H9 (cell line): ENCODE results near the gene LYSET. TPM values are rescaled to one million over a fixed set of nuclear protein-coding genes. Genes with fewer than 3 reads are reported as not detected.

Experiments
- DNase-seq: peaks from one replicate; pipeline ENCODE4 v3.0.0-alpha.2; 2017
- H2AFZ ChIP-seq: one replicate; pipeline ENCODE4 v1.6.1; 2013; ENCODE audit warnings: mild to moderate bottlenecking, low read length, control low read depth, moderate library complexity
- H2AK5ac ChIP-seq: 2 replicates; pipeline ENCODE4 v1.6.1; 2013; ENCODE audit warnings: low read length, control low read depth, mixed read lengths; ENCODE audit not compliant: insufficient read length
- H2BK120ac ChIP-seq: one replicate; pipeline ENCODE4 v1.6.1; 2013; ENCODE audit warnings: low read depth, mild to moderate bottlenecking, low read length, control low read depth, inconsistent platforms; ENCODE audit not compliant: poor library complexity, severe bottlenecking
- H2BK12ac ChIP-seq: 2 replicates; pipeline ENCODE4 v1.6.1; 2013; ENCODE audit warnings: low read length, control low read depth, mixed read lengths, low read depth; ENCODE audit not compliant: insufficient read length
- H2BK15ac ChIP-seq: 2 replicates; pipeline ENCODE4 v1.6.1; 2013; ENCODE audit warnings: low read depth, low read length, control low read depth
- H2BK20ac ChIP-seq: one replicate; pipeline ENCODE4 v1.6.1; 2013; ENCODE audit warnings: low read depth, mild to moderate bottlenecking, low read length, control low read depth, inconsistent platforms; ENCODE audit not compliant: poor library complexity, severe bottlenecking
- H2BK5ac ChIP-seq: 2 replicates; pipeline ENCODE4 v1.6.1; 2013; ENCODE audit warnings: low read length, control low read depth, mixed read lengths; ENCODE audit not compliant: insufficient read length
- H3K14ac ChIP-seq: 2 replicates; pipeline ENCODE4 v1.6.1; 2013; ENCODE audit warnings: low read length, control low read depth; ENCODE audit not compliant: insufficient read depth
- H3K18ac ChIP-seq: 2 replicates; pipeline ENCODE4 v1.6.1; 2013; ENCODE audit warnings: low read depth, mild to moderate bottlenecking, mixed read lengths, low read length, control low read depth; ENCODE audit not compliant: insufficient read length
- H3K23ac ChIP-seq: 2 replicates; pipeline ENCODE4 v1.6.1; 2013; ENCODE audit warnings: low read length, control low read depth, mixed read lengths, low read depth; ENCODE audit not compliant: insufficient read length
- H3K23me2 ChIP-seq: 2 replicates; pipeline ENCODE4 v1.6.1; 2013; ENCODE audit warnings: low read depth, mild to moderate bottlenecking, mixed read lengths, low read length, control low read depth; ENCODE audit not compliant: insufficient read length, poor library complexity, severe bottlenecking
- H3K27ac ChIP-seq: 2 replicates; pipeline ENCODE4 v1.5.1; 2013; ENCODE audit warnings: low read length, control low read depth, mixed read lengths, low read depth; ENCODE audit not compliant: insufficient read length
- H3K27me3 ChIP-seq: 2 replicates; pipeline ENCODE4 v1.6.1; 2013; ENCODE audit warnings: low read length, control low read depth, inconsistent platforms; ENCODE audit not compliant: insufficient read depth
- H3K4ac ChIP-seq: 2 replicates; pipeline ENCODE4 v1.6.1; 2013; ENCODE audit warnings: low read depth, mild to moderate bottlenecking, control low read depth, inconsistent platforms, low read length, moderate library complexity
- H3K4me1 ChIP-seq: 2 replicates; pipeline ENCODE4 v1.6.1; 2013; ENCODE audit warnings: low read length, control low read depth, inconsistent platforms; ENCODE audit not compliant: insufficient read depth
- H3K4me2 ChIP-seq: 2 replicates; pipeline ENCODE4 v1.6.1; 2013; ENCODE audit warnings: low read length, control low read depth, mixed read lengths; ENCODE audit not compliant: insufficient read length, insufficient read depth
- H3K56ac ChIP-seq: 2 replicates; pipeline ENCODE4 v1.6.1; 2013; ENCODE audit warnings: low read depth, mild to moderate bottlenecking, mixed read lengths, low read length, control low read depth; ENCODE audit not compliant: insufficient read length
- H3K79me1 ChIP-seq: 2 replicates; pipeline ENCODE4 v1.6.1; 2013; ENCODE audit warnings: low read depth, mild to moderate bottlenecking, moderate library complexity, low read length, control low read depth, inconsistent platforms; ENCODE audit not compliant: insufficient read depth, poor library complexity, severe bottlenecking
- H3K79me2 ChIP-seq: 2 replicates; pipeline ENCODE4 v1.6.1; 2013; ENCODE audit warnings: low read length, control low read depth, inconsistent platforms; ENCODE audit not compliant: insufficient read depth
- H3K9ac ChIP-seq: 2 replicates; pipeline ENCODE4 v1.6.1; 2013; ENCODE audit warnings: low read length, control low read depth, mixed read lengths; ENCODE audit not compliant: insufficient read length; ENCODE audit errors: extremely low read depth
- H3K9me3 ChIP-seq: one replicate; pipeline ENCODE4 v1.6.1; 2013; ENCODE audit warnings: low read depth, low read length, inconsistent platforms; ENCODE audit not compliant: control insufficient read depth
- H3T11ph ChIP-seq: one replicate; pipeline ENCODE4 v1.6.1; 2013; ENCODE audit warnings: mild to moderate bottlenecking, low read length, control low read depth, inconsistent platforms
- H4K20me1 ChIP-seq: one replicate; pipeline ENCODE4 v1.6.1; 2013; ENCODE audit not compliant: control insufficient read depth, insufficient read length, insufficient read depth
- H4K5ac ChIP-seq: 2 replicates; pipeline ENCODE4 v1.6.1; 2013; ENCODE audit warnings: low read depth, mild to moderate bottlenecking, mixed read lengths, low read length, control low read depth; ENCODE audit not compliant: insufficient read length
- H4K8ac ChIP-seq: replicated peaks from 2 replicates; pipeline ENCODE4 v1.6.1; 2013; ENCODE audit warnings: low read length, control low read depth, mixed read lengths, low read depth; ENCODE audit not compliant: insufficient read length
- H4K91ac ChIP-seq: 2 replicates; pipeline ENCODE4 v1.6.1; 2013; ENCODE audit warnings: low read depth, mild to moderate bottlenecking, moderate library complexity, mixed read lengths, low read length, control low read depth; ENCODE audit not compliant: insufficient read length
- H3K27ac Mint-ChIP-seq, 3 experiments: 2 replicates in 2 of 3; 3 replicates in 1 of 3; pipeline ENCODE4 v1.8.0; 2020 to 2021; ENCODE audit warnings: mixed read lengths in 3 of 3, mild to moderate bottlenecking in 1 of 3, moderate library complexity in 1 of 3
- H3K27me3 Mint-ChIP-seq: 2 replicates; pipeline ENCODE4 v1.8.0; 2021; ENCODE audit warnings: low read depth, mild to moderate bottlenecking, moderate library complexity, mixed read lengths
- H3K36me3 Mint-ChIP-seq, 3 experiments: 2 replicates in 2 of 3; 3 replicates in 1 of 3; pipeline ENCODE4 v1.8.0; 2020 to 2021; ENCODE audit warnings: low read depth in 3 of 3, mixed read lengths in 3 of 3; ENCODE audit not compliant: insufficient read depth in 1 of 3
- H3K4me1 Mint-ChIP-seq, 2 experiments: 2 replicates each; pipeline ENCODE4 v1.8.0; 2020; ENCODE audit warnings: mixed read lengths in 2 of 2
- H3K4me3 Mint-ChIP-seq, 2 experiments: 2 replicates in 1 of 2; 3 replicates in 1 of 2; pipeline ENCODE4 v1.8.0; 2020 to 2021; ENCODE audit warnings: mild to moderate bottlenecking in 2 of 2, mixed read lengths in 2 of 2, moderate library complexity in 1 of 2
- H3K9me3 Mint-ChIP-seq, 2 experiments: 2 replicates in 1 of 2; 3 replicates in 1 of 2; pipeline ENCODE4 v1.8.0; 2020; ENCODE audit warnings: mild to moderate bottlenecking in 2 of 2, mixed read lengths in 2 of 2, moderate library complexity in 1 of 2
- CTCF ChIP-seq: fragments of 200-600 bp; sonication (generic); conservative IDR thresholded peaks from 3 replicates; pipeline ENCODE4 v1.8.0; 2021; ENCODE audit warnings: antibody characterized with exemption, mild to moderate bottlenecking
- WGBS: extraction: QIAGEN DNeasy Blood & Tissue Kit; methylation state at CpG from one replicate; pipeline ENCODE4 v1.1.7; 2013; ENCODE audit warnings: missing lambda C conversion rate, low lambda C conversion rate, mixed read lengths; ENCODE audit not compliant: insufficient read length; ENCODE audit errors: extremely low coverage; 5-methylcytosine and 5-hydroxymethylcytosine counted together
- total RNA-seq: library from RNA; stranded (reverse); gene quantifications from 2 replicates; pipeline ENCODE4 v1.2.1, GENCODE V29; 2021

The LYSET gene
- total RNA-seq, 1 experiment from 2014 or later: 26.1 TPM

DNA sequence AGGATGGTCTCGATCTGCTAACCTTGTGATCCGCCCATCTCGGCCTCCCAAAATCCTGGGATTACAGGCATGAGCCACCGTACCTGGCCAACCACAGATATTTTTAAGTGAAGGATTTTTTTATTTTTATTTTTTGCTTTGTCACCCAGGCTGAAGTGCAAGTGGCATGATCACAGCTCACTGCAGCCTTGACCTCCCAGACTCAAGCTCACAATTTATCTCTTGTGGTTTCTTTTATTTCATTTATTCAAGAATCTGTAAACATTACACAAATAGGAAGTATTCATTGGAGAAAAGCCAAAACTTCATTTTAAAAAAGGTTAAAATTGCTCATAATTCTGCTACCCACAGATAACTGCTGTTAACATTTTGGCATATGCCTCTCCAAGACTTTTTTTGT lies 13.7 kb upstream of the LYSET start:
- whole genome bisulfite sequencing: no CpG with 5 or more reads among the region's 4 CpGs
- H4K20me1 ChIP-seq: no peaks in the 10 kb centered on the region

More for the DNA sequence above, 13.7 kb upstream of the LYSET start:
- Histone ChIP-seq H3T11ph (no peak overlapping the region), H3K56ac (no peak overlapping the region), H3K23me2 (no peaks in the 10 kb centered on the region), H4K8ac (no peak overlapping the region), H3K4me2 (no peak overlapping the region), H2BK20ac (no peak overlapping the region), H2BK120ac (no peak overlapping the region), H3K27ac (no peak overlapping the region), H2BK15ac (no peak overlapping the region), H2BK5ac (no peak overlapping the region), H3K4me1 (no peaks in the 10 kb centered on the region), H3K79me1 (no peaks in the 10 kb centered on the region), H2AFZ (no peak overlapping the region), H3K23ac (no peak overlapping the region), H3K18ac (no peak overlapping the region), H3K4ac (no peak overlapping the region), H2BK12ac (no peak overlapping the region), H3K79me2 (no peaks in the 10 kb centered on the region), H3K27me3 (no peaks in the 10 kb centered on the region), H4K91ac (no peak overlapping the region), H2AK5ac (no peak overlapping the region), H4K5ac (no peak overlapping the region), H3K14ac (no peak overlapping the region), H3K9ac (no peak overlapping the region), H3K9me3 (no peaks in the 10 kb centered on the region)
- Mint-ChIP-seq H3K4me3 (no peak overlapping the region), H3K27ac (no peak overlapping the region), H3K9me3 (peaks cover 0 to 5% of the 10 kb centered on the region in 2 experiments; a peak in 1 of 5 replicates), H3K4me1 (no peaks in the 10 kb centered on the region), H3K27me3 (no peaks in the 10 kb centered on the region), H3K36me3 (peaks cover 0 to 1% (median 0%) of the 10 kb centered on the region in 3 experiments; a peak in 1 of 7 replicates)
- no peak for TF ChIP-seq CTCF
- no peak for DNase-seq
